ENCODE measurements around the gene NR2C2. TPM values are rescaled to one million over a fixed set of nuclear protein-coding genes. Genes with fewer than 3 reads are reported as not detected.

Gene NR2C2
- total RNA-seq, 1 donor from 2014 or later, result 57.5 TPM

- H3K9me3 Mint-ChIP-seq (ENCODE audit: unreplicated experiment), result peaks cover 14% of the 10 kb centered on the region
- no peak for DNase-seq
- peaks cover 9% of the 10 kb centered on the region for H3K36me3 Mint-ChIP-seq (ENCODE audit: unreplicated experiment)
- peak overlapping the region; percentile 43 for H3K27ac Mint-ChIP-seq (ENCODE audit: unreplicated experiment)
- H3K27me3 Mint-ChIP-seq (ENCODE audit: unreplicated experiment), result peaks cover 6% of the 10 kb centered on the region
- H3K4me1 Mint-ChIP-seq (ENCODE audit: low read depth, unreplicated experiment), result peaks cover 10% of the 10 kb centered on the region
- no peak overlapping the region for H3K4me3 Mint-ChIP-seq (ENCODE audit: unreplicated experiment)
- no peak for TF ChIP-seq CTCF (IDR thresholded peaks at IDR 0.05; ENCODE audit: partially characterized antibody, unreplicated experiment)
These were observed 112.6 kb downstream of the NR2C2 start for GRCh38 chr3:15060029-15060428.

GRCh38 chr3:15063238-15063637 is 115.9 kb downstream of the NR2C2 start:
- Mint-ChIP-seq H3K36me3 (ENCODE audit: unreplicated experiment) (peaks cover 5% of the 10 kb centered on the region), H3K4me3 (ENCODE audit: unreplicated experiment) (peak overlapping the region; percentile 94), H3K9me3 (ENCODE audit: unreplicated experiment) (peaks cover 15% of the 10 kb centered on the region), H3K4me1 (ENCODE audit: low read depth, unreplicated experiment) (peaks cover 13% of the 10 kb centered on the region), H3K27ac (ENCODE audit: unreplicated experiment) (peak overlapping the region; percentile 94), H3K27me3 (ENCODE audit: unreplicated experiment) (peaks cover 6% of the 10 kb centered on the region)
- DNase-seq, result peak; percentile 37
- no peak for TF ChIP-seq CTCF (IDR thresholded peaks at IDR 0.05; ENCODE audit: partially characterized antibody, unreplicated experiment)

GRCh38 chr3:15063656-15064286 is 116.4 kb downstream of the NR2C2 start:
- H3K4me3 Mint-ChIP-seq (ENCODE audit: unreplicated experiment), result peak overlapping the region; percentile 94
- H3K9me3 Mint-ChIP-seq (ENCODE audit: unreplicated experiment), result peaks cover 13% of the 10 kb centered on the region
- H3K27ac Mint-ChIP-seq (ENCODE audit: unreplicated experiment), result peak overlapping the region; percentile 94
- TF ChIP-seq CTCF (IDR thresholded peaks at IDR 0.05; ENCODE audit: partially characterized antibody, unreplicated experiment), result no peak
- peaks cover 5% of the 10 kb centered on the region for H3K36me3 Mint-ChIP-seq (ENCODE audit: unreplicated experiment)
- no peak for DNase-seq
- peaks cover 17% of the 10 kb centered on the region for H3K4me1 Mint-ChIP-seq (ENCODE audit: low read depth, unreplicated experiment)
- H3K27me3 Mint-ChIP-seq (ENCODE audit: unreplicated experiment), result peaks cover 6% of the 10 kb centered on the region

- peak; percentile 40 for DNase-seq
- TF ChIP-seq CTCF (IDR thresholded peaks at IDR 0.05; ENCODE audit: partially characterized antibody, unreplicated experiment), result no peak
These were observed 117.0 kb downstream of the NR2C2 start for GRCh38 chr3:15064299-15064834.

GRCh38 chr3:15064835-15065549 is 117.6 kb downstream of the NR2C2 start, which contains the start of gene MRPS25:
MRPS25 (minus strand) TSS chr3:15065315; CDS start chr3:15065194, 121 bp downstream.
- H3K27ac Mint-ChIP-seq (ENCODE audit: unreplicated experiment), result peak within 1 kb of the TSS; percentile 94
- peaks cover 5% of the 10 kb centered on the region for H3K36me3 Mint-ChIP-seq (ENCODE audit: unreplicated experiment)
- H3K4me1 Mint-ChIP-seq (ENCODE audit: low read depth, unreplicated experiment), result peaks cover 17% of the 10 kb centered on the region
- peak within 1 kb of the TSS; percentile 94 for H3K4me3 Mint-ChIP-seq (ENCODE audit: unreplicated experiment)
- TF ChIP-seq CTCF (IDR thresholded peaks at IDR 0.05; ENCODE audit: partially characterized antibody, unreplicated experiment), result no peak
- peaks cover 13% of the 10 kb centered on the region for H3K9me3 Mint-ChIP-seq (ENCODE audit: unreplicated experiment)
- H3K27me3 Mint-ChIP-seq (ENCODE audit: unreplicated experiment), result peaks cover 7% of the 10 kb centered on the region
- peak; percentile 93 for DNase-seq

More at GRCh38 chr3:15064299-15064834, 117.0 kb downstream of the NR2C2 start:
- H3K4me3 Mint-ChIP-seq (ENCODE audit: unreplicated experiment), result peak overlapping the region; percentile 94
- H3K27me3 Mint-ChIP-seq (ENCODE audit: unreplicated experiment), result peaks cover 7% of the 10 kb centered on the region
- H3K4me1 Mint-ChIP-seq (ENCODE audit: low read depth, unreplicated experiment), result peaks cover 17% of the 10 kb centered on the region
- peaks cover 13% of the 10 kb centered on the region for H3K9me3 Mint-ChIP-seq (ENCODE audit: unreplicated experiment)
- peak overlapping the region; percentile 94 for H3K27ac Mint-ChIP-seq (ENCODE audit: unreplicated experiment)
- peaks cover 5% of the 10 kb centered on the region for H3K36me3 Mint-ChIP-seq (ENCODE audit: unreplicated experiment)
